Superior temporal gyrus (tissue), 1 donor: Measurements from ENCODE around the gene RASA3.

Source experiments
- DNase-seq: peaks from one replicate; pipeline ENCODE4 v3.0.0-alpha.2; 2016; ENCODE audit errors: extremely low spot score

RASA3 gene

DNA sequence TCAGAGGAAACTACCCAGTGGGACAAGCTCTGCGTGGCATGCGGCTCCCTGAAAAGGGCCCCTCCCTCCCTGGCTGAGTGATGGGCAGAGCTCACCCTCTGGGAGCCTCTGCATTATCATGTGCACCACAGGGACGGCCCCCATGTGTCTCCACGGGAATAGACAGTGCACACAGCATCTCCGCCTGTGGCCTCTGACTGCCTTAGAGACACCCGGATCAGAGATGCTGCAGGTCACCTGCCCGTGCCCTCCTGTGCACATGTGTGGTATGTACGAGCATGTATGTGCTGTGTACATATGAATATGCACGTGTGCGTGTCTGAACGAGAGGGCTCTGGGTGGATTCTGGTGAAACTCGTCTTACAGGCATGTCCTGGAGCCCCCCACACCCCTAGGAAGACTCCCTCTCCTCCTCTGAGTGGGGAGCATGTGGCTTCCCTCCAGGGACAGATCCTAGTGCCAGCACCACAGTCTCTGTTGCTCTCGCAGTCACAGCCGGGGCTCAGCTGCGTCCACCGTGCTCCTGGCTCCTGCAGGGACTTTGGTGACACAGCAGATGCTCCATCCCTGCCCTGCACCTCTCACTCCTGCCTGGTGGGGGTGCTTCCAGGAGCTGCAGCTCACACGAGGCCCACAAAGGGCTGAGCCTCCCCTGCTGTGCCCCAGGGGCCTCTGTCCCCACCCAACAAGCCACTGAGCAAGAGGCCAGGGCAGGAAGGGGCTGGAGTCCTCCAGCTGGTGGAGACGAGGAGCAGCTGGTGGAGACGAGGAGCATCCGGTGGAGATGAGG lies 178.2 kb downstream of the RASA3 start:
- DNase-seq: no peak

DNA sequence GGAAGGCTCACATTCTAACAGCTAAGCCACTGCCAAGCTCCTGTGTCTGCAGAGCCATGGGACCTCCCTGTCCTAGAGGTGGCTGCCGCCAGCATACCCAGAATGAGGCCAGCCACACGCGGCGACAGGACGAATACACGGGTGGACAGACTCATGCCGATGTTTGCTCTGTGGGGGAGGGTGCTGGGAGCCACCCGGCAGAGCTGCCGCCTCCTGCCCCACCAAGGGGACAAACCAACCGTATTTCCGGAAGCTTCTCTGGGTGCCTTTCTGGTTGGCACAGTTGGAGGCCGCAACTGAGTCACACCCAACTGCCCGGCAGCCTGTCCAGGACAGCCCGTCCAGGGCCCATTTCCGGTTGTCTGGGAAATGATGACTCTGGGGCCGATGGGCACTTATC lies 178.9 kb downstream of the RASA3 start:
- no peak for DNase-seq

DNA sequence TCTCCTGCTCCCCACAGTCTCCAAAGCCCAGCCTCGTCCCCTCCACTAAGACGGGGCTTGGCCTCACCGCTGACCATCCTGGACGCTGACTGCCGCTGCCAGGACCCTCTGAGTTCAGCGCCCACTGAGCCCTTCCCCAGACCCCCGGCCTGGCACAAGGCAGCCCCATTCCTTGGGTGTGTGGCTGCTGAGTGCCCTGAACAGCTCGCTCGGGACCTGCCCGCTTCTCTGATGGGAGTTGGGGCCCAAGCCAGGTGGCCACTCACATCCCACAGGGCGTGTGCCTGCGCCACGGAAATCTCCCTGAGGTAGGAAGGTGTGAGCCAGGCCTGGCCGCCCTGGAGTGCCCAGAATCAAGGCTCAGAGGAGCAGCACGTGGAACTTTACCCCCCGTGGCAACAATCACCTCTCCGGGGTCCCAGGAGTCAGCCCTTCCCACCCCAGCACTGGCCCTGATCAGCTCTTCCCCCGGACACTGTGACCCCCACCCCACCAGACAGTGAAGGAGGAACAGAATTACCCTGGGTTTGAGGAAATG lies 179.4 kb downstream of the RASA3 start:
- no peak for DNase-seq

DNA sequence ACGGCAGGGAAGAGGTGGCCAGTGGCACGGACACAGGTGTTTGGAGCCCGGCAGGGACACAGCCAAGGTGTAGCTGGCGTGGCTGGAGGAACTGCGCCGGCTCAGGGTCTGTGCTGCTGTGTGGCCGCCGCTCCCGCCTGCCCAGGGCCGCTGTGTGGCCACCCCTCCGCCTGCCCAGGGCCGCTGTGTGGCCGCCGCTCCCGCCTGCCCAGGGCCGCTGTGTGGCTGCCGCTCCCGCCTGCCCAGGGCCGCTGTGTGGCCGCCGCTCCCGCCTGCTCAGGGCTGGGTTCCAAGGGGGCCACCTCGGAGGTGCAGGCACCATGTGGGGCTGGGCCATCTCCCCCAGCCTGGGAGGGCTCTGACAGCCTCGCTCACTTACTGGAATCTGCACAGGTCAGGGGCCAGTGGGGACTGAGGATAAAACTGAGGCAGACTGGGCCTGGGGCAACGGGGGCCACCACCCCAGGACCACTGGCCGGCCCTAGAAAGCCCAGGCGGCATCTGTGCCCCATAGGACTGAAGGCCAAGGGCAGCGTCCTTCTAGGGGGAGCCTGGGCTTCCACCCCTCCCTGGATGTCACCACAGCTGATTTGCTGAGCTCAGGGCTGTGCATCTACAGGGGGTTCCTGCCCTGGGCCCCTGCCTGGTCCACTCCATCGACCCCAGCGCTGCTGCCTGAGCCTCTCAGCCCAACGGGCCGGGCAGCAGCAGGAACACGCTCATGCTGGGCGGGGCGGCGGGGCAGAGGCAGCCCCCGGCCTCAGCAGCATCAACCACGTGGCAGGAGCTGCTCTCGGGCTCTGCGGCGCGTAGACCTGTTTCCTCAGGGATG lies 180.1 kb downstream of the RASA3 start:
- no peak for DNase-seq

DNA sequence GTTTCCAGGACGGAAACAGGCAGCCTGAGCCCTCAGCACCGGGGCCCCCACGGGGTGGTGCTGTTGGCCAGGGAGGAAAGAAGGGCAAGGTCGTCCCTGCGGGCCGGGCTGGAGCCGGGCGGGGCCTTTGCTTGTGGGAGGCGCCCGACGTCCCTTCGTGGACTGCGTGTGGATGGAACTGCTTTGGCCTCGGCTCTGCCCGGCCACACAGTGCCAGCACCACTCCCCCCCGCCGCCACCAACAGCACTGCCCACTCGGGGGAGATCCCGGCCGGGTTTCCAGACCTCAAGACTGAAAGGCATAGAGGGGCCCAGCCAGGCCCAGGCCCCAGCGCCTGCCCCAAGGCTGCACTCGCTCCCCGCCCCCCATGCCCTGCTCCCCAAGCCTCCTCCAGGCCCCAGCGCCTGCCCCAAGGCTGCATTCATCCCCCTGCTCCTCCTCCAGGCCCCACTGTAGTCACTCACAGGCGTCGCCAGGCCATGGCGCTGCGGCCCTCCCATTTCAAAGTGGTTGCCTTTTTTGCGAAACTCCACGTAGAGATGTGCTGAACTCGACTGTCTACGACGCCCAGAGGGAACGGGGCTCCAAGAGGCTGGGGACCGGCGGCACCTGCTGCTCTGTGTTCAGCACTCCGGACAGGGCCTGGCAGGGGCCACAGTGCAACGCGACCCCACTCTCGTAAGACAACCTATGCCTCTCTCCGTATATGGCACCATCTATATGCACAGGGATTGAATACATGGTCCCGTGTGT lies 181.0 kb downstream of the RASA3 start:
- DNase-seq: peak; percentile 74

DNA sequence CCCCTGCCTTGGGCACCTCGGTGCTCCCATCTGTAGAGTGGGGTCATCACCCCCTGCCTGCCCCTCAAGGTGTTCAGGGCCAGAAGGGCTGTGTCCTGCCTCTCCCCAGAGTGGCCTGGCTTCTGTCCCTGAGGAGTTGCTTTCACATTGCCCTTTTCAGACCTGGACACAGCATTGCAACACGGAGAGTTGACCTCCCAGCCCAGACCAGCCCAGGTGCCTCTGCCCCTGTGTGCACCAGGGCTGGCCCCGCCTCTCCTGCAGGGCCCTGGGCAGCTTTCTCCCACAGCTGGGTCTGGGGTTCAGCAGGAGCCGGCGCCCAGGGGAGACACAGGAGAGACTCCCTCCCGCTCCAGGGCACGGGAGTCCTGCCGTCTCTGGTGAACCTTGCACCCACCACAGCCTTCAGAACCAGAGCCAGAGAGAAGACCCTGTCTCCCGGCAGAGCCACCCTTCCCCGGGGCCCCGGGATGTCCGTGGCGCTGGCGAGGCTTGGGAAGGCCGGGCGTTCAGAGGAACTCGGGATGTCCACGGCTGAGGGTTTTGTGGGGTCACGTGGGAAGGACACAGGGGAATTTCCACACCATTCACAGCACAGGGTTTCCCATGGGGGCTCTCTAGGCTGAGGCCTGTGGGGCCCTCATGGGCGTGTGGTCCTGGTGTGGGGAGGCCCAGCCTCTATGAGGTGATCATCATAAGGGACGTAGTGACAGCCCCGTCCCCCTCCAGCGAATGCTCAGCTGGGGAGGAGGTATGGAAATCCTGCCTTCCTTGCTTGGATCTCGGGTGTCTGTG lies 181.8 kb downstream of the RASA3 start:
- no peak for DNase-seq

DNA sequence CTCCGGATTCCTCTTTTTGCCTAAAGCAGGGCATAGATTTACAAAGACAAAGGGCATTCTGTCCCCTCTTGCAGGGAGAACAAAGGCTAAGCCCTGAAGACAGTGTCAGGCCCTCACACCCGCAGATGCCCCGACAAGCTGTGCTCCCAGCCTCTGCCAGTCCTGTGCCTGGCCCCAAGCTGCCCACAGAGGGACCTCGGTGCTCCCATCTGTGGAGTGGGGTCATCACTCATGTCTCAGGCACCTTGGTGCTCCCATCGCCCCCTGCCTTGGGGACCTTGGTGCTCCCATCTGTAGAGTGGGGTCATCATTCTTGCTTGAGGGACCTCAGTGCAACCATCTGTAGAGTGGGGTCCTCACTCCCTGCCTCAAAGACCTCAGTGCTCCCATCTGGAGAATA lies 182.9 kb downstream of the RASA3 start:
- DNase-seq: no peak

DNA sequence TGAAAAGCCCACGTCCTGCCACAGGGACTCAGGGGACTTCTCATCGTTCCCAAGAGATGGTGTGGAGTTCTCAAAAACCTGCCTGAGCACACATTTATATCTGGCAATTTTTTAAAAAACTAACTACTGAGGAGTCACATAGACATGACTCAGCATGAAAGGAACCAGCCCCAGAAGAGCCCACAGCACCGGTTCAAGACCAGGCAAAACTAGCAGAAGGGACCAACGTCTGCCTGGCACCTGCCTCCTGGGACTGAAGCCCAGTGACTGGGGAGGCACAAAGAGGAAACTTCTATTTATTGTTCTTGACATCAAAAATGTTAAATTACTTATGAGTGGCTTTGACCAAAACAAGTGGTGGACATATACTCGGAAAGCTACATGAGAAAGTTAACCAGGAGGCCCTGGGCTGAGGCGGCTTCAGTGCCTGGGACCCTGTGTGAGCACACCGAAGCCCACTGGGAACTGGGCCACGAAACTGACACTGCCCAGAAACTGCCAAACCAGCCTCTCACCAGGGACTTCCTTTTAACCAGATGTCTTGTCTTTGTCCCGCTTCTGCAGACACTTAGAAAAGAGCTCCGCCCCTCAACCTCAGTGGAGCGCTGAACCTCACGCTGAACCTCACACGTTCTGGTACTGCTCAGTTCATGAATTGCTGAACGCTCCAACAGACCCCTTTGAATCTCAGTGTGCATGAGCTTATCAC lies 184.2 kb downstream of the RASA3 start:
- no peak for DNase-seq

DNA sequence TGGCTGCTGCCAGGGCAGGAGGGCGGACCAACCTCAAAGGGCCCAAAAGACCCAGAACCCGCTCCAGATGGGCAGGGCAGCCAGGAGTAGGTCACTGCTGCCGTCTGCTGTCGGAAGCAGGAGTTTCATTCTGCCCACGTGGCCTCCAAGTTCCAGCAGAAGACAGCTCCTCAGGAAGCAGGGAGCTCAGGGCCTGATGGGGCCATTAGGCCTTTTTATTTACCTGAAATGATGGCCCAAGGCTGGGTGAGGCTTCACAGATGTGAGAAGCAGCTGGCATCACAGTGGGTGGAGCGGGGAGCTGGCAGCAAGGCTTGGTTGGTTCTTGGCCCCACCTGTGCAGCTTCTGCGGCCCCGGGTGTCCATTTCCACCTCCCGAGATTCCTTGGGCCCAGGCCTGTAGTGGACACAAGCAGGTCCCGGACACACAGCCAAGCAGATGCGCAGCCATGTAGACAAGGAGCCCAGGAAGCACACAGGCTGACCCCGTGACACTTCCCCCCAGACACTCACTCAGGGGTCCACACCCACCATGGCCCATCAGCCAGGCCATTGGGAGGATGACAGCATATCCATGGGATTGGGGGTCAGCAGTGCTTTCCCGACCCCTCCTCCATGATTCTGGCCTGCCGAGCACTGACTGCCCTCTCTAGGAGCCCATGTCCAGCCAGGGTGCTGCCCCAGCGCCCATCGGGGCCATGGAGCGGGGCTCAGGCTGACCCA lies 185.0 kb downstream of the RASA3 start:
- peak; percentile 50 for DNase-seq

DNA sequence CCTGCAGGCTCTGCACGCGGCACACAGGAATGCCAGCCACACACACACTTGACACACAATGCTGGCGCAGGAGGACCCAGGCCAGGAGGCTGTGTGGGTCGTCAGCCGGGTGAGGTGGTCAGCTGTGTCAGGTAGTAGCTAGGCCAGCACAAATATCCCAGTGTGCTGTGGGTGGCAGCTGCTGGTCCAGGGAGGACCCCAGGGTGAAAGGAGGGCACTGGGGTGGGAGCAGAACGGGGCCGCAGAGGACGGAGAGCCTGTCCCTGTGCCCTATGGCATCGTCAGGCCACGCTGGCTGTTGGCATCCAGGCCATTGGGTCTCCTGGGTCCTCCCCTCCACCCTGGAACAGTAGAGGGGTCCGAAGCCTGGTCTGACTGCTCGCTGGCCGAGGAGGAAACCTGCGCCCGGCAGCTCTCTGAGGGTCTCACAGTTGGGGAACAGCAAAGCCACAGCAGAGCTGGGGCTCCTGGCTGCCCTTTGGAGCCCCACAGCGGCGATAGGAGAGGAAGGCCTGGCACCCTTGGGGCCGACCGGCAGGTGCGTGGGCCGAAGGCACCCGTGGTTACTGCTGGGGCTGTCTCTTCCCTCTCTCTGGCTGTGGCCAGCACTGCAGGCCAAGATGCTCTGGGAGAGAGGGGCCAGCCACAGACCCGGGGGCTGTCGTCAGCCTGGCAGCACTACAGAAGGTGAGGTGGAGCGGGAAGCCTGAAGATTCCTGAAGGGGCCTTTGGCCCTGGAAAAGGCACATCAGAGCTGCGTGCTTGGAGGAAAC lies 185.8 kb downstream of the RASA3 start:
- DNase-seq: no peak

DNA sequence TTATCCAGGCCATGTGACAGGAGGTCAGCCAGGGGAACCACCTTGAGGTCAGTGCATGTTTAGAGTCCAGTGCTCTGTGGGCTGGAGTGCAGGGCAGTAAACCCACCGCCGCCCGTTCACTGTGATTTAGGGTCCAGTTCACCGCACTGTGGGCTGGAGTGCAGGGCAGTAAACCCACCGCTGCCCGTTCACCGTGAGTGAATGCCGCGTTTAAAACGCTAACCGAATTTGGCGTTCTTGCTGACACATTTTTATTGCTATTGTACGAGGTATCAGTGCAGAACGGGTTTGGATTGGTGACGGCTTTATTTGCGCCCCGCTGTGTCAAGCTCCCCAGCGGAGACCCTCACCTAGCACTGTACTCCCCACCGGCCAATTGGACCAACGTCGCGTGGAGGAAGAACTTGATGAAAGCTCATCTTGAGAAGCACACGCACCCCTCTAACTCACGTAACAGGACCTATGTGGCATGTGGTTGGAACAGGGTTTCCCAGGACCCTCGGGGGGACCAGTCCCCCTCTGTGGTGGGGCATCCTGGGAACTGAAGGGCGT lies 186.5 kb downstream of the RASA3 start:
- no peak for DNase-seq

DNA sequence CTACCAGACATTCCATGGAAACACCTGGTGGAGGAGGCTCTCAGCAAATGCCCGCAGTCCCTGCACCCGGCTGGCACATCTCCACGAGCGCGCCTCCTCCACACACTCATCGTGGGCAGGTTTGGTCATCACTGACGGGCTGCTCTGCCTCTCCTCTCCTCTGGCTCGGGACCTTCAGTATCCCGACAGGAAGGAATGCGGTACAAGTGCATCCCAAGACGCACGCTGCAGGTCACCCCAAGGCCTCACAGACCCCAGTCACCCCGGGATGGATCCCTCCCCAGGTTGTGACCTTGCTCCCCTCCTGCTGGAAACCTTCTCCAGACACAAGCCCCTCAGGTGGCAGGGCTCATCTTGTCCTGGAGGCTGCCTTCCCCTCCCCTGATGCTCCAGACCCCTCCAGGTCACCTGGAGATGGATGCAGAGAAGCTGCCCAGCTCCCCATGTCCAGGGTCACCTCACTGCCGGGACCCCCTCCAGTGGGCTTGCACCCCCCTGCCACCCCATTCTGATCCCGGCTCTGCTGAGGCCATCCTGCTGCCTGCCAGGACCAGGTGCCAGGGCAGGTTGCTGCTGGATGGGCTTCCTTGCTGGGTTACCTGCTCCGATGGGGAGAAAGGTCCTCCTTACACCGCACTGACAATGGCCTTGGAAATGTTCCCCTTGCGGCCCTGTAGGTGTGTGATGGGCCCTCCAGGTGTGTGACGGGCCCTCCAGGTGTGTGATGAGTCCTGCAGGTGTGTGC lies 188.4 kb downstream of the RASA3 start:
- no peak for DNase-seq

DNA sequence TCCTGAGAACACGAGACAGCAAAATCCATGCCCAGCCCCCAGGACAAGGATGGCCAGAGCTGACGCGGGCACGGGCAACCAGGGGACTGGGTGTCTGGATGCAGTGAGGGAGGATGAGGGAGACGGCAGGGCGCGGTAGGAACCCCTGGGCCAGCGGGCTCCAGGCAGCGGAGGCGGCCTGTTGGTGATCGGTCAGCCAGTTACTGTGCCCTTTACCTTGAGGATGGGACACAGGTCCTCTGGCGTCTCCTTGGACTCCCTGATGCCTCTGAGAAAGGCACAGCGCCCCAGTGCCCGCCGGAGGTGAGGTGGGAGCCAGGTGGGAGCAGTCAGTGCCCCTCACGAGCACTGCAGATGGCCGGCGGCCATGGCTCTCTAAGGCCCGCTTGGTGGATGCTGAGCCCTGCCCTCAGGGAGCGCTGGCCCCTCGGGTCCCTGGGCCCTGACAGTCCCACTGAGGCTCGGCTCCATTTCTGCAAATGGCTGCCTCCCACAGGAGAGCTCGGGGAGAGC lies 189.8 kb downstream of the RASA3 start:
- DNase-seq: no peak

DNA sequence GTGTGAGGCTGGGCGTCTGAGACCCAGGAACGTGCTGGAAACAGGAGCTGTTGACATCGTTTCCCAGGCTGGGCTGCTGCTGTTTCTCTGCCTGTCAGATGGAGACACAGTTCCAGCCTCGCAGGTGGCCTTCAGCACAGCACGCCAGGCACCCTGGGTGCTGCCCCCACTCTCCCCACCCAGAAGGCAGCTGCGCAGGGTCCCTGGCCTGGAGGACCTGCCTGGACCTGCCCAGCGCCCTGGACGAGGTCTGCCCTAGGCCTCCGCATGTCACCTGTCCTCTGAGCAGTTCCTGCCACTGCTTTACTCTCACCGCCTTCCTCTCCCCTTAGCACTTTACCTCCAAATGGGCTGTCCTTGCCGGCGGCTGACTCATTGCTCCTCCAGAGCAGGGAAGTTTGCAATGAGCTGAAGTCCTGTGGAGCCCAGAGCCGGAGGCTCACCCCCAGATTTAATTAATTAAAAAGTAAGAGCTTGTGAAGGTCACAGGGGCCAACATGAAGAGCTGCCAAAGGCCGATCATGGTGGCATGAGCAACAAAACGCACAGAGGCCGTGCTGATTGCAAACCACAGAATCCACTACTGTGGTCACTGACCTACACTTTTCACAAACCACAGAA lies 190.7 kb downstream of the RASA3 start:
- DNase-seq: no peak

DNA sequence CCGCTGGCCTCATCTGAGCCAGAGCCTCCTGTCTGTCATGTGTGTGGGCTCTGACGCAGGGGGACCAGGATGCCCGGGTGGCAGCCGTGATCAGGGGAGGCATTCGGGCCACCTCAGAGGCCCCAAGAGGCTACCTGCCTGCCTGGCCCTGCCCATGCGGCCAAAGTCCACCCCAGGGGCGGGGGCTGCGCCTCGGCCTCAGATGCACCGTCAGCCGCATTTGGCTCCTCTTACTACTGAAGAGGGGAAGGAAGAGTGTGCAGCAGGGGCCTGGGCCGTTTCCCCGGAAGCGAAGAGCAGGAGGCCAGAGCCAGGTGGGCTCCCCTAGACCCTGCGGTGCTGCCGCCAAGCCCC lies 192.5 kb downstream of the RASA3 start:
- DNase-seq: no peak

DNA sequence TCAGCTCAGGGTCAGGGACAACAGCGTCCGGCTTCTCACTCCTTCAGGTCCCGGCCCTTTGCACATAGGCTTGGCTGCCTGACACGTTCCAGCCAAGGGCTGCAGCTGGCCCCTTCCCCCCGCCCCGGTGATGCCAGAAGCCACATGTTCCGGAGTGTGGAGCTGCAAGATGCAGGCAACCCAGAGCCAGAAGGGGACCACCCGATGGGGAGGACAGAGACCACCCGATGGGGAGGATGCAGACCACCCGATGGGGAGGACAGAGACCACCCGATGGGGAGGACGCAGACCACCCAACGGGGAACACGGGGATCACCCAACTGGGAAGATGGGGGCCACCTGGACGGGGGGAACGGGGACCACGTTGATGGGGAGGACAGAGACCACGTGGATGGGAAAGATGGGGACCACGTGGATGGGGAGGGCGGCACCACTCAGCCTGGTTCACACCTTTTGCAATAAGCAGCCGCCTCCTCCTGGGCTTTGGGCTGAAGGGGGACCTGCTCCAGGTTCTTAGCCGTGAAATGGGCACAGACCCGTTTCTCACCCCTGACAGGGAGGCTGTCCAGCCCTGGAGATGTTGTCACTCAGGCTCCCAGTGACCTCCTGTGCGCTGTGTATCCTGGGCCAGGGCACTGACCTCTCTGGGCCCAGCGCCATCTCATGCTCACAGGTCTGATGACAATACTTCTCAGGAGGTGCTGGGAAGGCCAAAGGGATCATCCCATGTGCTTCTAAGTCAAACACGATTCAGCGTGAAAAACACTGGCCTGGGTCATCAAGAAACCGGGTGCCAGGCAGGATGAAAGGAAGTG lies 193.1 kb downstream of the RASA3 start:
- no peak for DNase-seq

DNA sequence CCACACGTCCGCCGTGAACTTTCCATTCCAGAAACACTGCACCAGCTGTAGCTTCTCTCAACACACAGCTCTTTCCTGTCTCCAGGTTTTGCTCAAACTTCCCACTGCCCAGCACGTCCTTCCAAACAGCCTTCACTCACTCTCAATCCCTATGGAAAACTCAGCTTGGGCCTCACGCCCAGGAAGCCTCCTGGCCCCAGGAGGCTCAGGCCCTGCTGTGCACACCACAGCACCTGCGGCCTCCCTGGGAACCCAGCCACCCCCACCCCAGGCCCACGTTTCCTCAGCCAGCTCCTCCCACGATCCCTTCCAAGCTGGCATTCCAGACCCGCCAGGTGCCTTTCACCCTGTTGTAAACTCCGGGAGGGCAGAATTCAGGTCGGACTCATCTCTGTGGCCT lies 193.7 kb downstream of the RASA3 start:
- no peak for DNase-seq
